IPS DF 6.9 (cell line): ENCODE results near the gene MPRIP.
"Not testable (repeated sequence)": the region's sequence is repeated elsewhere in the genome, so short reads cannot be mapped to it uniquely, and the experiment has no call there.

Experiments used
- DNase-seq: peaks from one replicate; pipeline ENCODE4 v3.0.0-alpha.2; 2013; ENCODE audit warnings: low read depth, low spot score
- H3K27ac ChIP-seq: one replicate; pipeline ENCODE4 v1.5.1; 2013; ENCODE audit warnings: low read length, control low read depth
- H3K27me3 ChIP-seq: 2 replicates; pipeline ENCODE4 v1.6.1; 2013; ENCODE audit warnings: mild to moderate bottlenecking, low read length; ENCODE audit not compliant: control insufficient read depth, insufficient read depth
- H3K36me3 ChIP-seq: 2 replicates; pipeline ENCODE4 v1.6.1; 2013; ENCODE audit warnings: low read length; ENCODE audit not compliant: control insufficient read depth, insufficient read depth
- H3K4me1 ChIP-seq: 2 replicates; pipeline ENCODE4 v1.6.1; 2013; ENCODE audit warnings: low read length; ENCODE audit not compliant: control insufficient read depth, insufficient read depth
- H3K4me3 ChIP-seq: 2 replicates; pipeline ENCODE4 v1.5.1; 2013; ENCODE audit warnings: mild to moderate bottlenecking, low read length
- H3K9me3 ChIP-seq: 2 replicates; pipeline ENCODE4 v1.6.1; 2013; ENCODE audit warnings: low read length, inconsistent platforms; ENCODE audit not compliant: control insufficient read depth, insufficient read depth
- WGBS: extraction: QIAGEN DNeasy Blood & Tissue Kit; methylation state at CpG from one replicate; pipeline ENCODE4 v1.1.7; 2013; ENCODE audit warnings: mixed read lengths, missing lambda C conversion rate; ENCODE audit not compliant: insufficient read length, insufficient coverage; 5-methylcytosine and 5-hydroxymethylcytosine counted together

MPRIP gene

GRCh38 chr17:17014748-17015124, 27.5 kb upstream of the MPRIP start:
- H3K9me3 ChIP-seq, H3K4me3 ChIP-seq, H3K27ac ChIP-seq, H3K27me3 ChIP-seq, DNase-seq, H3K4me1 ChIP-seq, H3K36me3 ChIP-seq: not testable (repeated sequence)
- WGBS: no CpG with 5 or more reads among the region's 9 CpGs

GRCh38 chr17:17015230-17015629, 27.0 kb upstream of the MPRIP start:
- Histone ChIP-seq H3K36me3 (no peaks in the 10 kb centered on the region), H3K4me1 (no peaks in the 10 kb centered on the region), H3K9me3 (no peaks in the 10 kb centered on the region), H3K27ac (no peak overlapping the region), H3K4me3 (no peak overlapping the region), H3K27me3 (no peaks in the 10 kb centered on the region)
- DNase-seq: no peak
- WGBS: no CpG with 5 or more reads among the region's 6 CpGs

- H3K9me3 ChIP-seq, H3K36me3 ChIP-seq, DNase-seq, H3K27me3 ChIP-seq, H3K4me1 ChIP-seq, H3K27ac ChIP-seq, H3K4me3 ChIP-seq: not testable (repeated sequence)
- WGBS: no CpG with 5 or more reads among the region's 8 CpGs
Measured at GRCh38 chr17:17016199-17017197, 25.8 kb upstream of the MPRIP start.

- no peak overlapping the region for H3K27ac ChIP-seq
- H3K27me3 ChIP-seq: no peaks in the 10 kb centered on the region
- no peak overlapping the region for H3K4me3 ChIP-seq
- WGBS: no CpG with 5 or more reads among the region's 8 CpGs
- no peak for DNase-seq
- H3K9me3 ChIP-seq: no peaks in the 10 kb centered on the region
- H3K4me1 ChIP-seq: no peaks in the 10 kb centered on the region
- H3K36me3 ChIP-seq: no peaks in the 10 kb centered on the region
Measured at GRCh38 chr17:17017343-17018014, 24.8 kb upstream of the MPRIP start.

GRCh38 chr17:17018021-17018441, 24.2 kb upstream of the MPRIP start:
- H3K9me3 ChIP-seq: no peaks in the 10 kb centered on the region
- no peaks in the 10 kb centered on the region for H3K36me3 ChIP-seq
- no peak overlapping the region for H3K4me3 ChIP-seq
- no peaks in the 10 kb centered on the region for H3K27me3 ChIP-seq
- H3K4me1 ChIP-seq: no peaks in the 10 kb centered on the region
- H3K27ac ChIP-seq: no peak overlapping the region
- no CpG with 5 or more reads among the region's 11 CpGs for WGBS
- DNase-seq: no peak

GRCh38 chr17:17018612-17019429, 23.4 kb upstream of the MPRIP start:
- no peaks in the 10 kb centered on the region for H3K27me3 ChIP-seq
- no peaks in the 10 kb centered on the region for H3K9me3 ChIP-seq
- no CpG with 5 or more reads among the region's 10 CpGs for WGBS
- H3K36me3 ChIP-seq: no peaks in the 10 kb centered on the region
- no peak overlapping the region for H3K4me3 ChIP-seq
- H3K27ac ChIP-seq: no peak overlapping the region
- DNase-seq: no peak
- H3K4me1 ChIP-seq: no peaks in the 10 kb centered on the region

- H3K27me3 ChIP-seq: no peaks in the 10 kb centered on the region
- no peak overlapping the region for H3K4me3 ChIP-seq
- no peak overlapping the region for H3K27ac ChIP-seq
- no peaks in the 10 kb centered on the region for H3K36me3 ChIP-seq
- H3K4me1 ChIP-seq: no peaks in the 10 kb centered on the region
- no peak for DNase-seq
- H3K9me3 ChIP-seq: no peaks in the 10 kb centered on the region
- no CpG with 5 or more reads among the region's 5 CpGs for WGBS
Measured at GRCh38 chr17:17019430-17019762, 22.9 kb upstream of the MPRIP start.

GRCh38 chr17:17019891-17020456, 22.3 kb upstream of the MPRIP start:
- no peaks in the 10 kb centered on the region for H3K36me3 ChIP-seq
- H3K4me1 ChIP-seq: no peaks in the 10 kb centered on the region
- H3K27ac ChIP-seq: no peak overlapping the region
- no peak for DNase-seq
- H3K9me3 ChIP-seq: no peaks in the 10 kb centered on the region
- no peaks in the 10 kb centered on the region for H3K27me3 ChIP-seq
- no CpG with 5 or more reads among the region's 13 CpGs for WGBS
- no peak overlapping the region for H3K4me3 ChIP-seq

GRCh38 chr17:17020821-17021193, 21.4 kb upstream of the MPRIP start:
- DNase-seq: no peak
- WGBS: no CpG with 5 or more reads among the region's 8 CpGs
- H3K36me3 ChIP-seq: no peaks in the 10 kb centered on the region
- H3K4me1 ChIP-seq: no peaks in the 10 kb centered on the region
- no peaks in the 10 kb centered on the region for H3K27me3 ChIP-seq
- H3K9me3 ChIP-seq: no peaks in the 10 kb centered on the region
- H3K4me3 ChIP-seq: no peak overlapping the region
- no peak overlapping the region for H3K27ac ChIP-seq

GRCh38 chr17:17021194-17021863, 20.9 kb upstream of the MPRIP start:
- Histone ChIP-seq H3K27ac (no peak overlapping the region), H3K36me3 (no peaks in the 10 kb centered on the region), H3K4me1 (no peaks in the 10 kb centered on the region), H3K9me3 (no peaks in the 10 kb centered on the region), H3K4me3 (no peak overlapping the region), H3K27me3 (no peaks in the 10 kb centered on the region)
- WGBS: no CpG with 5 or more reads among the region's 15 CpGs
- no peak for DNase-seq
